Hepatocyte (in vitro differentiated cells): ENCODE results near the gene DYNC1I2. TPM values are rescaled to one million over a fixed set of nuclear protein-coding genes. Genes with fewer than 3 reads are reported as not detected.
A peak's percentile ranks its signal among the peaks of the same experiment; 100 is the strongest.

Experiments used
- DNase-seq: peaks from one replicate; pipeline ENCODE4 v3.0.0-alpha.2; 2016; ENCODE audit warnings: low spot score
- H2AFZ ChIP-seq: fragments of 200-600 bp; sonication (generic); 2 replicates; pipeline ENCODE4 v1.6.0; 2016; ENCODE audit warnings: antibody characterized with exemption, mild to moderate bottlenecking
- H3K27ac ChIP-seq: fragments of 200-600 bp; sonication (generic); 2 replicates; pipeline ENCODE4 v1.5.1; 2016; ENCODE audit warnings: mild to moderate bottlenecking
- H3K27me3 ChIP-seq: fragments of 200-600 bp; sonication (generic); 2 replicates; pipeline ENCODE4 v1.6.1; 2016
- H3K36me3 ChIP-seq: fragments of 200-600 bp; sonication (generic); replicated peaks from 2 replicates; pipeline ENCODE4 v1.5.1; 2016; ENCODE audit warnings: low read depth; ENCODE audit not compliant: insufficient read depth
- H3K4me1 ChIP-seq: fragments of 200-600 bp; sonication (generic); 2 replicates; pipeline ENCODE4 v1.5.1; 2016; ENCODE audit warnings: mild to moderate bottlenecking, moderate library complexity; ENCODE audit not compliant: insufficient read depth
- H3K4me2 ChIP-seq: fragments of 200-600 bp; sonication (generic); 2 replicates; pipeline ENCODE4 v1.6.0; 2016
- H3K4me3 ChIP-seq: fragments of 200-600 bp; sonication (generic); 2 replicates; pipeline ENCODE4 v1.5.1; 2016; ENCODE audit warnings: mild to moderate bottlenecking
- H3K79me2 ChIP-seq: fragments of 200-600 bp; sonication (generic); 2 replicates; pipeline ENCODE4 v1.6.0; 2017; ENCODE audit warnings: mild to moderate bottlenecking
- H3K9me2 ChIP-seq: fragments of 200-600 bp; sonication (generic); replicated peaks from 2 replicates; pipeline ENCODE4 v1.6.0; 2017; ENCODE audit warnings: mild to moderate bottlenecking; ENCODE audit not compliant: insufficient read depth
- H3K9me3 ChIP-seq: fragments of 200-600 bp; sonication (generic); 2 replicates; pipeline ENCODE4 v1.5.1; 2016; ENCODE audit warnings: low read depth, mild to moderate bottlenecking
- H4K20me1 ChIP-seq: fragments of 200-600 bp; sonication (generic); 2 replicates; pipeline ENCODE4 v1.6.0; 2016; ENCODE audit warnings: mild to moderate bottlenecking; ENCODE audit not compliant: insufficient read depth, poor library complexity, severe bottlenecking
- CTCF ChIP-seq: fragments of 200-600 bp; sonication (generic); IDR thresholded peaks from 2 replicates; pipeline ENCODE4 v1.5.1; 2016; ENCODE audit warnings: antibody characterized with exemption, mild to moderate bottlenecking; ENCODE audit not compliant: poor library complexity
- EZH2 ChIP-seq: fragments of 200-600 bp; sonication (generic); IDR thresholded peaks from 2 replicates; pipeline ENCODE4 v1.6.1; 2016; ENCODE audit warnings: antibody characterized with exemption, mild to moderate bottlenecking, borderline replicate concordance
- EZH2phosphoT487 ChIP-seq: fragments of 200-600 bp; sonication (generic); IDR thresholded peaks from one replicate; pipeline ENCODE4 v1.6.1; 2018; ENCODE audit warnings: antibody characterized with exemption, mild to moderate bottlenecking, low read depth, moderate library complexity; ENCODE audit not compliant: unreplicated experiment, severe bottlenecking
- WGBS: methylation state at CpG from one replicate; pipeline ENCODE4 v1.1.6; 2016; ENCODE audit warnings: low lambda C conversion rate; ENCODE audit errors: missing lambda C conversion rate; 5-methylcytosine and 5-hydroxymethylcytosine counted together
- polyA plus RNA-seq: library from polyadenylated mRNA; unstranded; fragments of >200 nt; fragmentation: Nextera tagmentation; extraction: Ambion mirVana; gene quantifications from 2 replicates; pipeline ENCODE4 v1.2.1, GENCODE V29; 2016
- total RNA-seq: library from RNA; depleted of rRNA; stranded (reverse); fragments of >200 nt; gene quantifications from 2 replicates; pipeline ENCODE4 v1.2.3, GENCODE V29; 2014

The DYNC1I2 gene
- 116 and 122 TPM in 2 replicates for total RNA-seq
- polyA plus RNA-seq: 51.3 and 54.3 TPM in 2 replicates

DNA sequence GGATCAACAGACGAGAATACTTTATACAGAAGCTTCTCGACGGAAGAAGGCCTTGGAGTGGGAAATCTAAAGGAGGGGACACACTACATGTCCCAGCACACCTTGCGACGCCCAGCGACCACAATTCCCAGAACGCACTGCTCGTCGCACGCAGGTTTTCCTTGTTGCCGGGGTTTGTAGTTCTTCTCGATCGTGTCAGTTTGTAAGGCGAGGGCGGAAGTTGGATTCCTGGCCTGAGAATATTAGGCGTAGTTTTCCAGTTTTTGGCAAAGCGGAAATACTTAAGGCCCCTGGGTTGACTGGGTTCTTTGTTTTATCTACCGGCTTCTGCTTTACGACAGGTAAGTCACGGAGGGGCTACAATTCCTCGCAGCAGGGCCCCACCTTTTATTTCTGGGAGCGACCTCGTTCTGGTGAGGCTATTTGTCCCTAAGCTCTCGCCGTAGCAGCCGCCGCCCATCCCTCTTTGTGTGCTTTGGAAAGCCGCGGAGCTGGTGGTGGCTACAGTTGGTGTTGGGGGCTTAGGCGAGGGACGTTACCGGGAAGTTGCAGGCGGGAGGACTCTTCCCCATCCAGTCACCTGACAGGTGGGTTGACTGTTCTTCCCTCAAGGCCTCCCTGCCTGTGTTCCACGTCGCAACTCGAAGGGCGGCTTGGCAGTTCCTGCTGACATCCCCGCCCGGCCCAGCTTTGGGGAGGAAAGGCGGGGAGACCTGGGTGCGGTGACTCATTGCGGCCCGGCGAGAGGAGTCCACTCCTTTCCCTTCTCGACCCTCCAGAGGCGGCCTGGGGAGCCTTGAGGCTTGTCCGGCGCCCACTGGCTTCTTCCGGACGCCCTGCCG is at the start of gene DYNC1I2:
DYNC1I2 (plus strand) TSS at position 183 of the 842 bp plus-strand sequence. CDS start 2,687 bp downstream, outside the sequence.
- DNase-seq: peak; percentile 92
- H3K4me2 ChIP-seq: peak within 1 kb of the TSS; percentile 80
- peaks cover 45% of the 10 kb centered on the region for H3K79me2 ChIP-seq
- H2AFZ ChIP-seq: peak within 1 kb of the TSS; percentile 72
- WGBS: under 1% methylated on average over 51 of the region's 51 CpGs
- H3K27me3 ChIP-seq: no peaks in the 10 kb centered on the region
- H3K9me2 ChIP-seq: no peaks in the 10 kb centered on the region
- H3K36me3 ChIP-seq: no peaks in the 10 kb centered on the region
- no peak for TF ChIP-seq EZH2phosphoT487
- no peak for TF ChIP-seq CTCF
- no peak for TF ChIP-seq EZH2
- peaks cover 6% of the 10 kb centered on the region for H3K4me1 ChIP-seq
- H3K4me3 ChIP-seq: peak within 1 kb of the TSS; percentile 80
- no peaks in the 10 kb centered on the region for H3K9me3 ChIP-seq
- H3K27ac ChIP-seq: peak within 1 kb of the TSS; percentile 94
- H4K20me1 ChIP-seq: peaks cover 30% of the 10 kb centered on the region

GRCh38 chr2:171651667-171652415 is 35.4 kb upstream of the DYNC1I2 start:
- H3K9me2 ChIP-seq: no peaks in the 10 kb centered on the region
- no peak overlapping the region for H2AFZ ChIP-seq
- no peak overlapping the region for H3K4me3 ChIP-seq
- no peak overlapping the region for H3K27ac ChIP-seq
- H3K79me2 ChIP-seq: no peaks in the 10 kb centered on the region
- H3K36me3 ChIP-seq: no peaks in the 10 kb centered on the region
- DNase-seq: no peak
- TF ChIP-seq CTCF (no peak), EZH2phosphoT487 (no peak), EZH2 (no peak)
- H4K20me1 ChIP-seq: no peaks in the 10 kb centered on the region
- H3K4me2 ChIP-seq: no peak overlapping the region
- no peaks in the 10 kb centered on the region for H3K9me3 ChIP-seq
- H3K4me1 ChIP-seq: no peaks in the 10 kb centered on the region
- no peaks in the 10 kb centered on the region for H3K27me3 ChIP-seq

DNA sequence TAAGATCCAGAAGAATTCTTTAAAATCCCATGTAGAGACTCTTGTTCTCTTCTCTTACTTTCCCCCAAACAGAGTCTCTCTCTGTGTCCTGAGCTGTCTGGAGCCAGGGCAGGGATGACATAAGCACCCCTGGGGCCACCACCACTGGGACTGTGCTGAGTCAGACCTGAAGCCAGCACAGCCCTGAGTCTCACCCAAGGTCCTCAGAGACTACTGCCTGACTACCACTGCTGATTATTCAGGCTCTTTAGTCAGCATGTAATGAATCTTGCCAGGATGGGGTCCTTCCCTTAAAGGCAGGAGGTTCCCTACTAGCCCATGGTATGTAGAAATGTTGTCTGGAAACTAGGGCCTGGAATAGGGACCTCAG is 34.9 kb upstream of the DYNC1I2 start:
- H3K79me2 ChIP-seq: no peaks in the 10 kb centered on the region
- H3K4me3 ChIP-seq: no peak overlapping the region
- no peak overlapping the region for H2AFZ ChIP-seq
- no peak overlapping the region for H3K27ac ChIP-seq
- H3K4me2 ChIP-seq: no peak overlapping the region
- no peak for DNase-seq
- H3K36me3 ChIP-seq: no peaks in the 10 kb centered on the region
- TF ChIP-seq EZH2 (no peak), EZH2phosphoT487 (no peak), CTCF (no peak)
- no peaks in the 10 kb centered on the region for H4K20me1 ChIP-seq
- H3K9me2 ChIP-seq: no peaks in the 10 kb centered on the region
- H3K9me3 ChIP-seq: no peaks in the 10 kb centered on the region
- H3K4me1 ChIP-seq: no peaks in the 10 kb centered on the region
- no peaks in the 10 kb centered on the region for H3K27me3 ChIP-seq
